WI38 (cell line): Measurements from ENCODE around the gene BOD1.

Experiments
- H3K4me3 ChIP-seq: 2 replicates; pipeline ENCODE4 v1.5.1; 2011; ENCODE audit warnings: low read depth, mild to moderate bottlenecking, control low read depth, low read length
- CTCF ChIP-seq: IDR thresholded peaks from 2 replicates; pipeline ENCODE4 v1.5.1; 2012; ENCODE audit warnings: low read depth, mild to moderate bottlenecking, control low read depth, low read length

The BOD1 gene

GRCh38 chr5:173616577-173617118 is at the start of gene BOD1:
BOD1 (minus strand) TSS chr5:173616650; CDS start chr5:173616436, 214 bp downstream.
- peak within 1 kb of the TSS; percentile 86 for H3K4me3 ChIP-seq
- no peak for TF ChIP-seq CTCF

GRCh38 chr5:173665326-173665725 is 48.9 kb upstream of the BOD1 start:
- TF ChIP-seq CTCF: no peak
- H3K4me3 ChIP-seq: no peak overlapping the region

GRCh38 chr5:173664154-173664526 is 47.7 kb upstream of the BOD1 start:
- TF ChIP-seq CTCF: no peak
- H3K4me3 ChIP-seq: no peak overlapping the region

GRCh38 chr5:173663352-173664153 is 47.1 kb upstream of the BOD1 start:
- TF ChIP-seq CTCF: no peak
- H3K4me3 ChIP-seq: no peak overlapping the region

- TF ChIP-seq CTCF: no peak
- H3K4me3 ChIP-seq: no peak overlapping the region
Observed at GRCh38 chr5:173662581-173663351, 46.3 kb upstream of the BOD1 start.

GRCh38 chr5:173660481-173661280 is 44.2 kb upstream of the BOD1 start:
- no peak for TF ChIP-seq CTCF
- no peak overlapping the region for H3K4me3 ChIP-seq
